Measurements from ENCODE around the gene FOXI1. TPM values are rescaled to one million over a fixed set of nuclear protein-coding genes. Genes with fewer than 3 reads are reported as not detected.

Gene FOXI1
- total RNA-seq, 1 donor from 2014 or later = not detected

DNA sequence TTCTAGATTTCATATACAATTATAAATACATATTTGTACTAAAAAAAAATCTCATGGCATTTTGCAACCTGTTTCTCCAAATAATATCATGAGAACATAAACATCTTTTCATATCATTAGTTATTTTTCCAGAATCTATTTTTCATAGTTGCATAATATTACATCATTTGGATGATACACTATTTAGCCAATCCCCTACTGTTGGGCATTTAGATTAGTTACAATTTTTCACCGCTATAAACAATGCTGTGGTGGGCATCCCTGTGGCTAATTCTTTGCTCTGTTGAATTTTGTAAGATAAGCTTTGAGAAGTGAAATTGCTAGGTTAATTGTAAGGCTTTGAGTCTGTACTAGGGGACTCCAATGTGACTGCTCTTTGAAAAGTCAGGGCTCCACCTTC, 2.2 kb upstream of the FOXI1 start:
- no peaks in the 10 kb centered on the region for H3K4me1 Mint-ChIP-seq (ENCODE audit: low read depth)
- TF ChIP-seq, protein P1, sequence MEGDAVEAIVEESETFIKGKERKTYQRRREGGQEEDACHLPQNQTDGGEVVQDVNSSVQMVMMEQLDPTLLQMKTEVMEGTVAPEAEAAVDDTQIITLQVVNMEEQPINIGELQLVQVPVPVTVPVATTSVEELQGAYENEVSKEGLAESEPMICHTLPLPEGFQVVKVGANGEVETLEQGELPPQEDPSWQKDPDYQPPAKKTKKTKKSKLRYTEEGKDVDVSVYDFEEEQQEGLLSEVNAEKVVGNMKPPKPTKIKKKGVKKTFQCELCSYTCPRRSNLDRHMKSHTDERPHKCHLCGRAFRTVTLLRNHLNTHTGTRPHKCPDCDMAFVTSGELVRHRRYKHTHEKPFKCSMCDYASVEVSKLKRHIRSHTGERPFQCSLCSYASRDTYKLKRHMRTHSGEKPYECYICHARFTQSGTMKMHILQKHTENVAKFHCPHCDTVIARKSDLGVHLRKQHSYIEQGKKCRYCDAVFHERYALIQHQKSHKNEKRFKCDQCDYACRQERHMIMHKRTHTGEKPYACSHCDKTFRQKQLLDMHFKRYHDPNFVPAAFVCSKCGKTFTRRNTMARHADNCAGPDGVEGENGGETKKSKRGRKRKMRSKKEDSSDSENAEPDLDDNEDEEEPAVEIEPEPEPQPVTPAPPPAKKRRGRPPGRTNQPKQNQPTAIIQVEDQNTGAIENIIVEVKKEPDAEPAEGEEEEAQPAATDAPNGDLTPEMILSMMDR (IDR thresholded peaks at IDR 0.05; ENCODE audit: unreplicated experiment) = no peak
- peaks cover 29% of the 10 kb centered on the region for H3K27me3 Mint-ChIP-seq
- no peak for DNase-seq (ENCODE audit: low spot score, unreplicated experiment)
- H3K4me3 Mint-ChIP-seq (ENCODE audit: low read depth) = no peak overlapping the region
- no peaks in the 10 kb centered on the region for H3K9me3 Mint-ChIP-seq (ENCODE audit: low read depth)
- H3K36me3 Mint-ChIP-seq (ENCODE audit: insufficient read depth) = no peaks in the 10 kb centered on the region
- H3K27ac Mint-ChIP-seq = no peak overlapping the region

DNA sequence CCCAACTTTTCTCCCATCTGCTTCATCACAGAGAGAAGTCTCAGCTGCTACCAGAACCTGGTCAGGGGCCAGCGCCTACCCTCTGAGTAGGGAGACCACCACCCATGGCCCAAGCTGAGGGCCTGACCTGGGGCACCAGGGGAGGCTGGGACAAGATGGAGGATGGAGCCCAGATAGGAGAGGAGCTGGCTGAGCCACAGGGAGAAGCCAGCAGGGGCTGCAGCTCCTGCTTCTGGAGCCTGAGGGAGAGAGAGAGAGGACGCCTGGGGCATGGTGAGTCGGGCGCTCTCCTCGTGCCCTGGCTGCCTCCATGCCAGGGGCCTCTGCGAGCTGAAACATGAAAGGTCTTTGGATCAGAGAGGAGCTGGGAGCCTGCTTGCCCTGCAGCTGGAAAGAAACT, 1.4 kb upstream of the FOXI1 start:
- H3K36me3 Mint-ChIP-seq (ENCODE audit: insufficient read depth) = no peaks in the 10 kb centered on the region

DNA sequence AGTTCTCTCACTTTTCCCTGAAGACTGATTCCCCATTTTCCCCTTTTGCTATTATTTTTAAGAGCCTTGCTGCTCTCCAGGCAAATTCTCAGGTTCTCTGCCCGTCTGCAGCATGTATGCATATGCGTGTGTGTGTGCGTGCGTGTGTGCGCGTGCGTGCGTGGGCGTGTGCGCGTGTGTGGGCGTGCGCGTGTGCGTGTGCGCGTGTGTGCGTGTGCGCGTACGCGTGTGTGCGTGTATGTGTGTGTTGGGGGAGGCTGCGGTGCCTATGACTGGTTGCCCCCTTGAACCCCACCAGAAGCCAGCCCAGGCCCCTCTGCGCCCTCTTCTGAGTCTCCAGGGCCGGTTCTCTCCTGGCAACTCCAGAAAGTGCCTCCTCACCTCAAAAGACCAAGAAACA, 987 bp upstream of the FOXI1 start:
- TF ChIP-seq, protein P1 (IDR thresholded peaks at IDR 0.05; ENCODE audit: unreplicated experiment) = no peak
- Mint-ChIP-seq H3K9me3 (ENCODE audit: low read depth) (no peaks in the 10 kb centered on the region), H3K4me1 (ENCODE audit: low read depth) (no peaks in the 10 kb centered on the region), H3K4me3 (ENCODE audit: low read depth) (no peak overlapping the region), H3K27me3 (peaks cover 29% of the 10 kb centered on the region), H3K27ac (no peak overlapping the region), H3K36me3 (ENCODE audit: insufficient read depth) (no peaks in the 10 kb centered on the region)
- no peak for DNase-seq (ENCODE audit: low spot score, unreplicated experiment)

More for the DNA sequence above, 1.4 kb upstream of the FOXI1 start:
- Mint-ChIP-seq H3K27ac (no peak overlapping the region), H3K27me3 (peaks cover 29% of the 10 kb centered on the region), H3K4me3 (ENCODE audit: low read depth) (no peak overlapping the region), H3K4me1 (ENCODE audit: low read depth) (no peaks in the 10 kb centered on the region), H3K9me3 (ENCODE audit: low read depth) (no peaks in the 10 kb centered on the region)
- DNase-seq (ENCODE audit: low spot score, unreplicated experiment) = no peak
- TF ChIP-seq, protein P1 (IDR thresholded peaks at IDR 0.05; ENCODE audit: unreplicated experiment) = no peak

DNA sequence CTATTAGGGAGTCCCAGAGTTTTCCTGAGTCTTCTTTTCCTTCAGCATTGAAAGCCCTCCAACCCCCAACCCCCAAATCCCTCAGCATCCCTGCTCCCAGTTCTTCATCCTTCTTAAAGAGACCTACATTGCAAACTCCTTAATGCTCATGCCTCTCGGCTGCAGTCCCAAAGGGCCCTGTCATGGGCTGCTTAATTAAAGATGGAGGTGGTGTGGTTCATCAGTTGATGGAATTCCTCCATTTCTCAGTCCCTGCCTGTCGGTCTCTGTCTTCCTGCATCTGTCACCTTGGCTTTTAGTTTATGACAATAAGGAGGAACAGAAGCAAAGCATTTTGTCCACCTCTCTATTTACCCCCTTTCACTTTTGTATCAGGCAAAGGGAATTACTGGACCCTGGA, 2.0 kb downstream of the FOXI1 start:
- H3K4me3 Mint-ChIP-seq (ENCODE audit: low read depth) = no peak overlapping the region
- no peak overlapping the region for H3K27ac Mint-ChIP-seq
- DNase-seq (ENCODE audit: low spot score, unreplicated experiment) = no peak
- no peaks in the 10 kb centered on the region for H3K4me1 Mint-ChIP-seq (ENCODE audit: low read depth)
- no peaks in the 10 kb centered on the region for H3K9me3 Mint-ChIP-seq (ENCODE audit: low read depth)
- H3K36me3 Mint-ChIP-seq (ENCODE audit: insufficient read depth) = no peaks in the 10 kb centered on the region
- peaks cover 20% of the 10 kb centered on the region for H3K27me3 Mint-ChIP-seq
- TF ChIP-seq, protein P1 (IDR thresholded peaks at IDR 0.05; ENCODE audit: unreplicated experiment) = no peak

DNA sequence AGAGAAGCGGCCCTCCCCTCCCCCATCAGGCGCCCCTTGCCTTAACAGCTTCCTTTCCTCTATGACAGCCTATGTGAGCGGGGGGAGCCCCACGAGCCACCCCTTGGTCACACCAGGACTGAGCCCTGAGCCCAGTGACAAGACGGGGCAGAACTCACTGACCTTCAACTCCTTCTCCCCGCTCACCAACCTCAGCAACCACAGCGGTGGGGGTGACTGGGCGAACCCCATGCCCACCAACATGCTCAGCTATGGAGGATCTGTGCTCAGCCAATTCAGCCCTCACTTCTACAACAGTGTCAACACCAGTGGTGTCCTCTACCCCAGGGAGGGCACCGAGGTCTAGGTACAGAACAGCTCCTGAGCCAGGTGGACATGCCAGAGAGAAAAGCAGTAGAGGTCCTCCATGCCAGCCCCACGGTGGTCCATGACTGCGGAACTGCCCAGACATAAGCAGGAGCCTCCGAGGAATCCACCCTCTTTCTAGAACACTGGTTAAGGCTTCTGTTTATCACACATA, 2.6 kb downstream of the FOXI1 start:
- H3K4me1 Mint-ChIP-seq (ENCODE audit: low read depth) = no peaks in the 10 kb centered on the region
- no peak for DNase-seq (ENCODE audit: low spot score, unreplicated experiment)
- no peaks in the 10 kb centered on the region for H3K9me3 Mint-ChIP-seq (ENCODE audit: low read depth)
- no peak overlapping the region for H3K27ac Mint-ChIP-seq
- no peaks in the 10 kb centered on the region for H3K36me3 Mint-ChIP-seq (ENCODE audit: insufficient read depth)
- TF ChIP-seq, protein P1 (IDR thresholded peaks at IDR 0.05; ENCODE audit: unreplicated experiment) = no peak
- no peak overlapping the region for H3K4me3 Mint-ChIP-seq (ENCODE audit: low read depth)
- peaks cover 20% of the 10 kb centered on the region for H3K27me3 Mint-ChIP-seq
